ENCODE results near the gene PTPRM. TPM values are rescaled to one million over a fixed set of nuclear protein-coding genes. Genes with fewer than 3 reads are reported as not detected.

The PTPRM gene
- total and polyA plus RNA-seq, 2 experiments from 2014 or later, result 1.6 to 5.3 TPM

DNA sequence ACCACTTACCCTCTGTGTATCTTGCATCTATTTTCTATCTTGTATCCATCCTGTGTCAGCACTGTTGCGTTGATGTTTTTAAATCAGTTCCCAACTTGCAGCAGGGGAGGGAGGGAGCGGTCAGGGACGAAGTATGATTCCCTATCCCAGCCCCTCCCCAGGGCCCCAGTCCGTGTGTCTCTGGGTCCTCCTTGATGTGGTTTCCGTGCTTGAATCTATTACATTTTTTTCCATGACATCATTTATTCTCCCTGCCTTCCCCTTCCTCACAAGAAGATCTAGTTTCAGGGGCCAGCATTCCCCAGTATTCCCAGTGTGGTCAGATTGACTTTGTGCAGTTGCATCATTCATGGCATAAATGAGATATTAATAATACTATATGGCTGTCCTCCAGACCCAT is 479.3 kb downstream of the PTPRM start:
- Histone ChIP-seq H3K27ac (ENCODE audit: low read depth) (no peak overlapping the region), H3K9me2 (ENCODE audit: insufficient read depth) (peaks cover 5% of the 10 kb centered on the region; the same call in 1 of the 2 replicates), H3K79me2 (replicated peaks; ENCODE audit: insufficient read depth) (no peaks in the 10 kb centered on the region), H3K36me3 (ENCODE audit: insufficient read depth) (no peaks in the 10 kb centered on the region), H2AFZ (no peak overlapping the region), H4K20me1 (replicated peaks; ENCODE audit: insufficient read depth) (no peaks in the 10 kb centered on the region), H3F3A (replicated peaks; ENCODE audit: low read depth) (no peaks in the 10 kb centered on the region), H3K4me3 (no peak overlapping the region), H3K4me2 (no peak overlapping the region), H3K4me1 (ENCODE audit: insufficient read depth) (peaks cover 11% of the 10 kb centered on the region), H3K27me3 (ENCODE audit: insufficient read depth) (no peaks in the 10 kb centered on the region)
- DNase-seq (ENCODE audit: low spot score), result no peak
- Mint-ChIP-seq H3K9me3 (no peaks in the 10 kb centered on the region), H3K27me3 (ENCODE audit: insufficient read depth, low read depth, poor library complexity) (no peaks in the 10 kb centered on the region), H3K4me3 (no peak overlapping the region), H3K4me1 (peaks cover 30% of the 10 kb centered on the region), H3K36me3 (ENCODE audit: low read depth) (no peaks in the 10 kb centered on the region), H3K27ac (no peak overlapping the region)
- ATAC-seq, result no peak
- TF ChIP-seq POLR2AphosphoS5 (IDR thresholded peaks at IDR 0.05; ENCODE audit: low read depth), result no peak

DNA sequence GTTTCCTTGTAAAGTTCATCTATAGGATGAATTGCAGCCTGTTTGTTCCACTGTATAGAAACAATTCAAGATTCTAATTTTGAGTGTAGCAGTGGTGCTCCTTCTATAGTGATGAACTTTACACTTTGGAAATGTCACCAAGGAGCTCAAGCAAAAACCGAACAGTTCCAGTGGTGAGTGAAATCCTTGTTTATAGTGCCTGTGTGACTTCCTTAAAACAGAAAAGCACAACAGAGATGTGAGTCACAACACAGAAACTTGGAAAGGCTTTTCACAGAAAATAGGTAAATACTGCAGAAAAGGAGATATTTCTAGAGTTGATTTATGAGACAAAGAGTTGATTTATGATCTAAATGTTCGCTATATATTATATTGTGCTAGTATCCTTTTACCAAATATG is 482.0 kb downstream of the PTPRM start:
- no peak for ATAC-seq
- no peak overlapping the region for H3K4me3 ChIP-seq
- peaks cover 5% of the 10 kb centered on the region; the same call in 1 of the 2 replicates for H3K9me2 ChIP-seq (ENCODE audit: insufficient read depth)
- Mint-ChIP-seq H3K4me1 (peaks cover 46% of the 10 kb centered on the region), H3K9me3 (no peaks in the 10 kb centered on the region), H3K27ac (no peak overlapping the region; the same call in 1 of the 2 replicates), H3K36me3 (ENCODE audit: low read depth) (no peaks in the 10 kb centered on the region), H3K4me3 (no peak overlapping the region), H3K27me3 (ENCODE audit: insufficient read depth, low read depth, poor library complexity) (no peaks in the 10 kb centered on the region)
- H3K79me2 ChIP-seq (replicated peaks; ENCODE audit: insufficient read depth), result no peaks in the 10 kb centered on the region
- H3K27me3 ChIP-seq (ENCODE audit: insufficient read depth), result no peaks in the 10 kb centered on the region
- no peak for DNase-seq (ENCODE audit: low spot score)
- H3F3A ChIP-seq (replicated peaks; ENCODE audit: low read depth), result no peaks in the 10 kb centered on the region
- no peak overlapping the region for H2AFZ ChIP-seq
- H4K20me1 ChIP-seq (replicated peaks; ENCODE audit: insufficient read depth), result no peaks in the 10 kb centered on the region
- H3K36me3 ChIP-seq (ENCODE audit: insufficient read depth), result no peaks in the 10 kb centered on the region
- no peak overlapping the region for H3K27ac ChIP-seq (ENCODE audit: low read depth)
- H3K4me1 ChIP-seq (ENCODE audit: insufficient read depth), result peaks cover 22% of the 10 kb centered on the region
- no peak overlapping the region for H3K4me2 ChIP-seq
- no peak for TF ChIP-seq POLR2AphosphoS5 (IDR thresholded peaks at IDR 0.05; ENCODE audit: low read depth)
- no peak for TF ChIP-seq EZH2phosphoT487 (IDR thresholded peaks at IDR 0.05; ENCODE audit: unreplicated experiment)
- TF ChIP-seq ZNF331 (CRISPR knock-in tag; IDR thresholded peaks at IDR 0.05; ENCODE audit: low read depth), result no peak
- no peak for TF ChIP-seq ZNF114 (CRISPR knock-in tag; IDR thresholded peaks at IDR 0.05)
- no peak for TF ChIP-seq EZH2 (IDR thresholded peaks at IDR 0.05; ENCODE audit: low read depth, unreplicated experiment)
- TF ChIP-seq CREB1 (CRISPR knock-in tag; IDR thresholded peaks at IDR 0.05; ENCODE audit: low read depth), result no peak
- no peak for TF ChIP-seq NANOG (IDR thresholded peaks at IDR 0.05; ENCODE audit: borderline replicate concordance)
- TF ChIP-seq CTCF (conservative IDR thresholded peaks at IDR 0.05; ENCODE audit: low read depth in 2 of 2), result no peak
- TF ChIP-seq, protein P1, sequence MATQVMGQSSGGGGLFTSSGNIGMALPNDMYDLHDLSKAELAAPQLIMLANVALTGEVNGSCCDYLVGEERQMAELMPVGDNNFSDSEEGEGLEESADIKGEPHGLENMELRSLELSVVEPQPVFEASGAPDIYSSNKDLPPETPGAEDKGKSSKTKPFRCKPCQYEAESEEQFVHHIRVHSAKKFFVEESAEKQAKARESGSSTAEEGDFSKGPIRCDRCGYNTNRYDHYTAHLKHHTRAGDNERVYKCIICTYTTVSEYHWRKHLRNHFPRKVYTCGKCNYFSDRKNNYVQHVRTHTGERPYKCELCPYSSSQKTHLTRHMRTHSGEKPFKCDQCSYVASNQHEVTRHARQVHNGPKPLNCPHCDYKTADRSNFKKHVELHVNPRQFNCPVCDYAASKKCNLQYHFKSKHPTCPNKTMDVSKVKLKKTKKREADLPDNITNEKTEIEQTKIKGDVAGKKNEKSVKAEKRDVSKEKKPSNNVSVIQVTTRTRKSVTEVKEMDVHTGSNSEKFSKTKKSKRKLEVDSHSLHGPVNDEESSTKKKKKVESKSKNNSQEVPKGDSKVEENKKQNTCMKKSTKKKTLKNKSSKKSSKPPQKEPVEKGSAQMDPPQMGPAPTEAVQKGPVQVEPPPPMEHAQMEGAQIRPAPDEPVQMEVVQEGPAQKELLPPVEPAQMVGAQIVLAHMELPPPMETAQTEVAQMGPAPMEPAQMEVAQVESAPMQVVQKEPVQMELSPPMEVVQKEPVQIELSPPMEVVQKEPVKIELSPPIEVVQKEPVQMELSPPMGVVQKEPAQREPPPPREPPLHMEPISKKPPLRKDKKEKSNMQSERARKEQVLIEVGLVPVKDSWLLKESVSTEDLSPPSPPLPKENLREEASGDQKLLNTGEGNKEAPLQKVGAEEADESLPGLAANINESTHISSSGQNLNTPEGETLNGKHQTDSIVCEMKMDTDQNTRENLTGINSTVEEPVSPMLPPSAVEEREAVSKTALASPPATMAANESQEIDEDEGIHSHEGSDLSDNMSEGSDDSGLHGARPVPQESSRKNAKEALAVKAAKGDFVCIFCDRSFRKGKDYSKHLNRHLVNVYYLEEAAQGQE (IDR thresholded peaks at IDR 0.05; ENCODE audit: unreplicated experiment), result no peak
- TF ChIP-seq, protein P2, sequence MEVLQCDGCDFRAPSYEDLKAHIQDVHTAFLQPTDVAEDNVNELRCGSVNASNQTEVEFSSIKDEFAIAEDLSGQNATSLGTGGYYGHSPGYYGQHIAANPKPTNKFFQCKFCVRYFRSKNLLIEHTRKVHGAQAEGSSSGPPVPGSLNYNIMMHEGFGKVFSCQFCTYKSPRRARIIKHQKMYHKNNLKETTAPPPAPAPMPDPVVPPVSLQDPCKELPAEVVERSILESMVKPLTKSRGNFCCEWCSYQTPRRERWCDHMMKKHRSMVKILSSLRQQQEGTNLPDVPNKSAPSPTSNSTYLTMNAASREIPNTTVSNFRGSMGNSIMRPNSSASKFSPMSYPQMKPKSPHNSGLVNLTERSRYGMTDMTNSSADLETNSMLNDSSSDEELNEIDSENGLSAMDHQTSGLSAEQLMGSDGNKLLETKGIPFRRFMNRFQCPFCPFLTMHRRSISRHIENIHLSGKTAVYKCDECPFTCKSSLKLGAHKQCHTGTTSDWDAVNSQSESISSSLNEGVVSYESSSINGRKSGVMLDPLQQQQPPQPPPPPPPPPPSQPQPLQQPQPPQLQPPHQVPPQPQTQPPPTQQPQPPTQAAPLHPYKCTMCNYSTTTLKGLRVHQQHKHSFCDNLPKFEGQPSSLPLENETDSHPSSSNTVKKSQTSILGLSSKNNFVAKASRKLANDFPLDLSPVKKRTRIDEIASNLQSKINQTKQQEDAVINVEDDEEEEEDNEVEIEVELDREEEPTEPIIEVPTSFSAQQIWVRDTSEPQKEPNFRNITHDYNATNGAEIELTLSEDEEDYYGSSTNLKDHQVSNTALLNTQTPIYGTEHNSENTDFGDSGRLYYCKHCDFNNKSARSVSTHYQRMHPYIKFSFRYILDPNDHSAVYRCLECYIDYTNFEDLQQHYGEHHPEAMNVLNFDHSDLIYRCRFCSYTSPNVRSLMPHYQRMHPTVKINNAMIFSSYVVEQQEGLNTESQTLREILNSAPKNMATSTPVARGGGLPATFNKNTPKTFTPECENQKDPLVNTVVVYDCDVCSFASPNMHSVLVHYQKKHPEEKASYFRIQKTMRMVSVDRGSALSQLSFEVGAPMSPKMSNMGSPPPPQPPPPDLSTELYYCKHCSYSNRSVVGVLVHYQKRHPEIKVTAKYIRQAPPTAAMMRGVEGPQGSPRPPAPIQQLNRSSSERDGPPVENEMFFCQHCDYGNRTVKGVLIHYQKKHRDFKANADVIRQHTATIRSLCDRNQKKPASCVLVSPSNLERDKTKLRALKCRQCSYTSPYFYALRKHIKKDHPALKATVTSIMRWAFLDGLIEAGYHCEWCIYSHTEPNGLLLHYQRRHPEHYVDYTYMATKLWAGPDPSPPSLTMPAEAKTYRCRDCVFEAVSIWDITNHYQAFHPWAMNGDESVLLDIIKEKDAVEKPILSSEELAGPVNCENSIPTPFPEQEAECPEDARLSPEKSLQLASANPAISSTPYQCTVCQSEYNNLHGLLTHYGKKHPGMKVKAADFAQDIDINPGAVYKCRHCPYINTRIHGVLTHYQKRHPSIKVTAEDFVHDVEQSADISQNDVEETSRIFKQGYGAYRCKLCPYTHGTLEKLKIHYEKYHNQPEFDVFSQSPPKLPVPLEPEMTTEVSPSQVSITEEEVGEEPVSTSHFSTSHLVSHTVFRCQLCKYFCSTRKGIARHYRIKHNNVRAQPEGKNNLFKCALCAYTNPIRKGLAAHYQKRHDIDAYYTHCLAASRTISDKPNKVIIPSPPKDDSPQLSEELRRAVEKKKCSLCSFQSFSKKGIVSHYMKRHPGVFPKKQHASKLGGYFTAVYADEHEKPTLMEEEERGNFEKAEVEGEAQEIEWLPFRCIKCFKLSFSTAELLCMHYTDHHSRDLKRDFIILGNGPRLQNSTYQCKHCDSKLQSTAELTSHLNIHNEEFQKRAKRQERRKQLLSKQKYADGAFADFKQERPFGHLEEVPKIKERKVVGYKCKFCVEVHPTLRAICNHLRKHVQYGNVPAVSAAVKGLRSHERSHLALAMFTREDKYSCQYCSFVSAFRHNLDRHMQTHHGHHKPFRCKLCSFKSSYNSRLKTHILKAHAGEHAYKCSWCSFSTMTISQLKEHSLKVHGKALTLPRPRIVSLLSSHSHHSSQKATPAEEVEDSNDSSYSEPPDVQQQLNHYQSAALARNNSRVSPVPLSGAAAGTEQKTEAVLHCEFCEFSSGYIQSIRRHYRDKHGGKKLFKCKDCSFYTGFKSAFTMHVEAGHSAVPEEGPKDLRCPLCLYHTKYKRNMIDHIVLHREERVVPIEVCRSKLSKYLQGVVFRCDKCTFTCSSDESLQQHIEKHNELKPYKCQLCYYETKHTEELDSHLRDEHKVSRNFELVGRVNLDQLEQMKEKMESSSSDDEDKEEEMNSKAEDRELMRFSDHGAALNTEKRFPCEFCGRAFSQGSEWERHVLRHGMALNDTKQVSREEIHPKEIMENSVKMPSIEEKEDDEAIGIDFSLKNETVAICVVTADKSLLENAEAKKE (CRISPR knock-in tag; IDR thresholded peaks at IDR 0.05), result no peak
- no peak for TF ChIP-seq JUNB (IDR thresholded peaks at IDR 0.05; ENCODE audit: unreplicated experiment)
- TF ChIP-seq STAT1 (IDR thresholded peaks at IDR 0.05; ENCODE audit: unreplicated experiment), result no peak
